ENCODE data around the gene CCDC146. TPM values are rescaled to one million over a fixed set of nuclear protein-coding genes. Genes with fewer than 3 reads are reported as not detected.
A peak's percentile ranks its signal among the peaks of the same experiment; 100 is the strongest.

CCDC146 gene
- total RNA-seq, 2 donors from 2014 or later = 3.6 to 12.7 TPM

DNA sequence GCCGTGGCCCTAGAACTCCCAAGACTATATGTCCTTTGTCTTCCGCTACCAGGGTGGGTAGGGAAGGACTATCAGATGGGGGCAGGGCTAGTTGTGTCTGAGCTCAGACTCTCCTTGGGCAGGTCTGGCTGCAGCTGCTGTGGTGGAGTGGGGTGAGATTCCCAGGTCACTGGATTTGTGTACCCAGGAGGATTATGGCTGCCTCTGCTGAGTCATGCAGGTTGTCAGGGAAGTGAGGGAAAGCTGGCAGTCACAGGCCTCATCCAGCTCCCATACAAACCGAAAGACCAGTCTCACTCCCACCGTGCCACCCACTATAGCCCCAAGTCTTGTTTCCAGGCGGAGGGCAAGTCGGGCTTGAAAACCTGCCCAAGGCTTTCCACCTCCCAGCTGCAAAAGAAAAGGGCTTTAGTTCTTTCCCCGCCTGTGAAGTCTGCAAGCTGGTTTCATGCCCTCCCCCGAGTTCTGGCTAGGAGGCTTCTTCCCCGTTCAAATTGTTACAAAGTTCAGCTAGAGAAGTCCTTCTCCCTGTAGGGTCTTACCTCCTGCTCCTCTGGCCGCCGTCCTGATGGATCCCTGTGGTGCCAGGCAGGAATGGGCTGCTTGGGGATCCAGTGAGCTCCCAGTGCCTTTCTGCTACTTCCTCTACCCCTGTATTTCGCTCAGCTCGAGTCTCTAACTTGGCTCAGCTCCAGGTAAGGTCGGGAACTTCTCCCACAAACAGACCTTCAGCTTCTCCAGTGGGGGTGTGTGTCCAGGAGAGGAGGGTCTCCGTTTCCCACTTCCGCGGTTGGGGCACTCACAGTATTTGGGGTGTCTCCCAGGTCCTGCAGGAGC, 184.0 kb downstream of the CCDC146 start:
- Histone ChIP-seq H3K4me1 (peaks cover 0 to 25% of the 10 kb centered on the region in 2 donors), H3K4me3 (no peak overlapping the region), H3K27me3 (no peaks in the 10 kb centered on the region), H3K27ac (no peak overlapping the region), H3K9me3 (no peaks in the 10 kb centered on the region), H3K36me3 (no peaks in the 10 kb centered on the region)
- TF ChIP-seq CTCF (IDR thresholded peaks at IDR 0.05) = no peak
- no peak for DNase-seq (ENCODE audit: low spot score)

- H3K36me3 ChIP-seq = no peaks in the 10 kb centered on the region
- no peak for TF ChIP-seq CTCF (IDR thresholded peaks at IDR 0.05)
- H3K9me3 ChIP-seq = no peaks in the 10 kb centered on the region
- H3K27ac ChIP-seq = no peak overlapping the region
- H3K4me3 ChIP-seq = no peak overlapping the region
- no peak for DNase-seq (ENCODE audit: low spot score)
- no peaks in the 10 kb centered on the region for H3K27me3 ChIP-seq
- H3K4me1 ChIP-seq = peaks cover 0 to 41% of the 10 kb centered on the region in 2 donors
Measured at GRCh38 chr7:77308792-77309191, 186.4 kb downstream of the CCDC146 start.

GRCh38 chr7:77309714-77310220, 187.4 kb downstream of the CCDC146 start:
- H3K27me3 ChIP-seq = no peaks in the 10 kb centered on the region
- no peak overlapping the region for H3K4me3 ChIP-seq
- H3K9me3 ChIP-seq = no peaks in the 10 kb centered on the region
- no peak for DNase-seq (ENCODE audit: low spot score)
- no peak overlapping the region for H3K27ac ChIP-seq
- no peak for TF ChIP-seq CTCF (IDR thresholded peaks at IDR 0.05)
- H3K36me3 ChIP-seq = no peaks in the 10 kb centered on the region
- H3K4me1 ChIP-seq = peaks cover 0 to 48% of the 10 kb centered on the region in 2 donors

- H3K36me3 ChIP-seq = no peaks in the 10 kb centered on the region
- no peak for DNase-seq (ENCODE audit: low spot score)
- no peaks in the 10 kb centered on the region for H3K27me3 ChIP-seq
- peaks cover 0 to 54% of the 10 kb centered on the region in 2 donors for H3K4me1 ChIP-seq
- no peak for TF ChIP-seq CTCF (IDR thresholded peaks at IDR 0.05)
- H3K27ac ChIP-seq = no peak overlapping the region
- H3K9me3 ChIP-seq = no peaks in the 10 kb centered on the region
- no peak overlapping the region for H3K4me3 ChIP-seq
Measured at GRCh38 chr7:77310982-77311381, 188.6 kb downstream of the CCDC146 start.

- Histone ChIP-seq H3K36me3 (no peaks in the 10 kb centered on the region), H3K4me1 (peaks cover 0 to 50% of the 10 kb centered on the region in 2 donors), H3K9me3 (no peaks in the 10 kb centered on the region), H3K27me3 (no peaks in the 10 kb centered on the region), H3K4me3 (no peak overlapping the region), H3K27ac (peak overlapping the region in 1 of 2 donors; percentile 4)
- DNase-seq (ENCODE audit: low spot score) = no peak
- no peak for TF ChIP-seq CTCF (IDR thresholded peaks at IDR 0.05)
Measured at GRCh38 chr7:77313085-77313484, 190.7 kb downstream of the CCDC146 start.

Data from right atrium auricular region (tissue), 2 donors.